ENCODE data around the gene AIFM2.
"Not testable (repeated sequence)": the region's sequence is repeated elsewhere in the genome, so short reads cannot be mapped to it uniquely, and the experiment has no call there.

Gene AIFM2

DNA sequence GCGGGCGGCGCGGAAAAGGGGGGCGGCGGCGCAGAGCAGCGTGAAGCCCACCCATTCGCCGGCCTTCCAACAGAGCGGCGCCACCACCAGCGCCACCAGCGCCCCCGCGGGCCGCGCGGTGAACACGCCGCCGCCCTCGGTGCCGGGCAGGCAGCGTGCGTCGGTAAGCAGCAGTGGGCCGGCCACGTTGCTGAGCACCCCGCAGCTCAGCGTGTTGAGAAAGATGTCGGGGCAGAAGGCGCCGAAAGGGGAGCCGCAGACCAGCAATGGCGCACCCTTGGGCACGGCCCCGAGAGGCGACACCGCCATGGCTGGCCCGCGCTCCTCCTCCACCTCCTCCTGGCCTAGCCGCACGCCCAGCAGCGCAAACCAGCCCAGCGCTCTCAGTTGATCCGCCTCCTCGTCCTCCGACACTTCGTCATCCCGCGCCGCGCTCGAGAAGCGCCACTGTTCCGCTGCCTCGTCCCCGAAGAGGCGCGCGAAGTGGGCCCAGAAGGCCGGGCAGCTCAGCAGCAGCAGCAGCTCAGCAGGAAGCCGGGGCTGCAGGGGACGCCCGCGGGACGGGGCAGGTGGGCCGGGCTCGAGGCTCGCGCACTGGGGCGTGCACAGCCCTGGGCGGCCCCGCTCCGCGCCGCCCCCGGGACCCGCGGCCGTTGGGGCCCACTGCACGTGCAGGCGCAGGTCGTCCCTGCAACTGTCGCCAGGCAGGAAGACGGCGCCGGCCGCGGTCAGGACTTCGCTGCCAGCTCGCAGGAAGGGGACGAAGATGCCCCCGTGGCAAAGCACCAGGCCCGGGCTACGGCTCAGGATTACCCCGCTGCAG lies 13.3 kb upstream of the AIFM2 start:
- DNase-seq: peak; percentile 74

DNA sequence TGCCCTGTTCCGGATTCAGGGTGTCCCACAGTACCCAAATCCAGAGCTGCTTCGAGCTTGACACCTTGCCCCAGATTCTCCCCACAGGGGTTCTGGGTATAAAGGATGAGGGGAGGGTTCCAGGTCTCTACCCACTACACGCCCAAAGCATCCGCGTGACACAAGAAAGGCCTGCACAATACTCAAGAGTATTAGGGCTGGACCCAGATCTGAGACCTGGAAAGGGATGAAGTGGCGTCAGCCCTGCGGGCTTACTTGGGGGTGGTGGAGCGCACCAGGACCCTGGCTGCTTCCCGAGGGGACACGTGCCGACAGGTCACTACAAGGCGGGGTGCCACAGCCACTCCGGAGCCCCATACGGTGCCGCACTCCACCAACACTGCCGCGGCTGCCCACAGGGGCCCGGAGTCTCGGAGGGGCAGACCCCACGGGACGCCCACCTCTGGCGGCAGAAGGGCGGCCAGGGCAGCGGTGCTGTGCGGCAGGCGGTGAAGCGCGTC lies 12.6 kb upstream of the AIFM2 start:
- DNase-seq: no peak

DNA sequence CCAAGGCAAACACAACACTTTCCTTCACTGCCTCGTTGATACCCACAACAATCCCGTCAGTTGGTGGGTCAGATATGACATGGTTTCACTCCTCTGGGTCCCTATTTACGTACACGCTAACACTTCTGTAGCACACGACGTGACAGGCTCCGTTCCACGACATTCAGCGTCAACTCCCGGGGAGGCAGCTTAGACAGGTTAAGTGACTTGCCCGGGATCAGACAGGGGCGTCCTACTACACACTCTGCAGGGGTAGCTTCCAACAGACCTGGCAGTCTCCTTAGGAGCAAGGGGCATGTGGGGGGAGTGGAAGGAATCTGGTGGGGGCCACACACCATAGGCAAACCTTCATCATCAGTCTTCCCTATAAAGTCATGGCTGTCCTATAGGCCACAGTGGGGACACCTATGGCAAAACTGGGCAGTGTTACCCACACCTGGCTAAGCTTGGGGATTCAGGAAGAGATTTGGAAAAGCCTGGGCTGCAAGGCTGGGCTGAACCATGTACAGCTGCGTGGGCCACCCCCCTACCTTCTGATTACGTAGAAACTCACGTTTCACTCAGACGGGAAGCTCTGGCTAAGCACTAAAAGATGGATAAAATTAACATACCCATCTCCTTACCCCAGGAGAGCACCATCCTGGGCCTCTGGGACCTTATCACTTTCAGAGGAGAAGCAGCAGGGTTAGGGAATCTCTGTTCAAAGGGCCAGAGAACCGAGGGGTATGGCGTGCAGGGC lies 11.9 kb upstream of the AIFM2 start:
- DNase-seq: no peak

- DNase-seq: no peak
Observed at GRCh38 chr10:70142555-70142954, 9.9 kb upstream of the AIFM2 start.

DNA sequence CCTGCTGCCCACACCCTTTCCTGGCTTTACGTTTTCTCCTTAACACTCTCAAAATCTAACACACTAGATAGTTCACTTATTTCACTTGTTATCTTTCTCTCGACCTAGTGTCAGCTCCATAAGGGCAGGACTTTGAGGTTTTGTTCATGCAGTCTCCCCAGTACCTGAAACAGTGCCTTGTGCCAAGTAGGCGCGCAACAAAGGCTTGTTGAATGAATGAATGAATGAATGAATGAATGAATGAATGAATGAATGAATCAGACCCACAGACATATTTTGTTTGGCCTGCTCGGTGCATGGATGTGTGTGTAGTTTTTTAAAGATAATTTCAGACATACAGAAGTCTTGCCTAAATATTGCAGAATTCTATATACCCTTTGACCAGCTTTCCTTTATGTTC lies 7.7 kb upstream of the AIFM2 start:
- no peak for DNase-seq

GRCh38 chr10:70139997-70140250 lies 7.3 kb upstream of the AIFM2 start:
- DNase-seq: no peak

GRCh38 chr10:70139151-70139996 lies 6.7 kb upstream of the AIFM2 start:
- no peak for DNase-seq

GRCh38 chr10:70137927-70138883 lies 5.6 kb upstream of the AIFM2 start:
- DNase-seq: no peak

DNA sequence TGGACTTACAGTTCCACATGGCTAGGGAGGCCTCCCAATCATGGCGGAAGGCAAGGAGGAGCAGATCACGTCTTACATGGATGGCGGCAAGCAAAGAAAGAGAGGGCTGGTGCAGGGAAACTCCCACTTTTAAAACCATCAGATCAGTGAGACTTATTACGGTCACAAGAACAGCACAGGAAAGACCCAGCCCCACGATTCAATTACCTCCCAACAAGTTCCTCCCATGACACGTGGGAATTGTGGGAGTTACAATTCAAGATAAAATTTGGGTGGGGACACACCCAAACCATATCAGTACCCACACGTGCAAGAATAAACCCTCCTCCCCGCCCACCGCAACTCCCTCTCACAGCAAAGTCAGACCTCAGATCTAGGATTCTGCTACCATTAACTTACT lies 4.5 kb upstream of the AIFM2 start:
- DNase-seq: no peak

DNA sequence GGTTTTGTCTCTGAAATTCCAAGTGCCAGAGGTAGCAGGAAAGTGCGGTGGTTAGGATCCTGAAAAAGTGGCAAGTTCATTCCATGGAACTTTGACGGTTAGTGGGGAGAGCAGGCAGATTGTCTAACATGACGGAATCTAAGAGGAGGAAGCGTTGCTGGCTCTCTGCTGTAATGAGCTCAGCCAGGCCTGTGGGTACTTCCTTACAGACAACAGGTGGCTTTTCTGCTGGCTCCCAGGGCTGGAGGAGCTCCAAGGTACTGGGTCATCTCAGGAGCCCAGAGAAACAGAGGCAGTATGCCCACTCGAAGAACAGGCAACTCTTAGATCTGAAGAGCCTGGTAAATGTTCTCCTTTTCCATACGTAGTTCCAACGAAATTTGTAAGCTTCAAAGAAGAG lies 3.1 kb upstream of the AIFM2 start:
- DNase-seq: no peak

GRCh38 chr10:70135046-70135445 lies 2.4 kb upstream of the AIFM2 start:
- no peak for DNase-seq

DNA sequence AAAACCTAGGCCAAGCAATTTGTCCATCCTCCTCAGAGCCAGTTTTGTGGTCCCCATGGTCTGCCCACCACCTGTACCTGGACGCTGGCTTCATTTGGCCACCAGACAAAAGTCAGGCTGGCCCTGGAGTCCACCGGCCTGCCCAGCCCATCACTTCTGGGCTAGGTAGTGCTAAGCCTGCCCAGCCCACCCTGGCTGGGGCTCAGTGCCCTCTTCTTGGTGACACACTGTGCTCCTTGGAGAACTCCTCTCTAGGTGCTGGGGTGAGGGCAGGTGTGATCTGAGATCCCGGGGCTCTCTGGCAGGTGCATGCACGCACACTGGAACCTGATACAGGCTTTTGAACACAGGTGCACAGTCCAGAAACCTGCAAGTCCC lies 1.1 kb downstream of the AIFM2 start:
- DNase-seq: no peak

- no peak for DNase-seq
Observed at GRCh38 chr10:70130878-70131559, 1.6 kb downstream of the AIFM2 start.

DNA sequence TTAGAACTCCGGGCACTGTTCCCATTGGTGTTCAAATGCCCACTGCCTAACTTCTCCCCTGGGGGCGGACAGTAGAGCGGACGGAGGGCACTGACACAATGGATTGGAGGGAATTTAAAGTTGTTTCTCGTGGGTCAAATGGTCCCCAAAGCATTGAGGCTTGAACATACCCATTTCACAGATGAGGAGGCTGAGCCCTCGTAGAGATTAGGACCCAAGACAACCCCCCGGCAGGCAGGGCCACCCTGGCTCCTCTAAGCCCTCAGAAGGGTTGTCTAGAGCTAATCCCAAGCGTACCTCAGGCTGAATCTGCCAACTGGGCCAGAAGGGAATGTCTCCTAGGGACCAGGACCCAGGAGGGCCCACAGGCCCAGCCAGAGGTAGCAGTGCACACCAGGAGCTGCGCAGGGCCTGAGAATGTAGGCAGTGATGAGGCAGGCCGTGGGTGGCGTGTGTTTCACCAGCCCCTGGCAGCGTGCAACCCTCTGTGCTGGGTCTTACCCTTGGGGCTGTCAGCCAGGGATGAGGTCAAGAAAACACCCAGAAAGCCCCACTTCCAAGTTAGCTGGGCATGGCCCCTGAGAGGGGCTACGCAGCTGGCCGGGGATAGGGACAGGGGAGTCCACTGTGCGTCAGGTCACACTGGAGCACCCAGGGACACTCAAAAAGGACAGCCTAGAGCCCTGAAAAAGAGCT lies 5.8 kb downstream of the AIFM2 start:
- DNase-seq: no peak

GRCh38 chr10:70125918-70126552 lies 6.6 kb downstream of the AIFM2 start:
- DNase-seq: no peak

DNA sequence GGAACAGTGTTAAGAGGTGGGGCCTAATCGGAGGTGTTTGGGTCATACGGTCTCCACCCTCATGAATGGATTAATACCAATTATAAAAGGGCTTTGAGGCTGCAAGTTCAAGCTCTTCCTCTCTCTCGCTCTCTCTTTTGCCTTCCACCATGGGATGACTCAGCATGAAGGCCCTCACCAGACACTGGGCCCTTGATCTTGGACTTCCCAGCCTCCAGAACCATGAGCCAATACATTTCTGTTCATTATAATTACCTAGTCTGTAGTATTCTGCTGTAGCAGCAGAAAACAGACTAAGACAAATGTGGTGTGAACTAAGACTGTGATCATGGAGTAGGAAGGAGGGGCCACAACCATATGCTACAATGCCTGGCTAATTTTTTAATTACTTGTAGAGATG lies 7.7 kb downstream of the AIFM2 start:
- DNase-seq: no peak

DNA sequence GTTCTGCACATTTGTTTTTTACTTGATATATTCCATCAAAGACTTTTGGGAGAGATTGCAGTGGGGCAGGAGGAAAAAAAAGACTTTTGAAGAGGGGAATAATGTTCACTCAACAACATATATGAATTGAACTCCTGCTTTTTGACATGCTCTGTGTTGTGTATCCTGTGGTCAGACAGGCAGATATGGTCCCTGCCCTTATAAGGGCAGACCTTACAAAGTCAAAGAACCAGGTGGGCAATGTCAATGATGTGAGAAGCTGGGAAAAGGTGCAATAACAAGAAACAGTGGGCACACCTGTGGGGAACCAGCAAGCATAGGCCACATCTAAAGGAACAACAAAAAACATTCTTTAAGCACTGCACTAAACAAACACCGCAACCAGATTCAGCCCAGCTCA lies 8.2 kb downstream of the AIFM2 start:
- no peak for DNase-seq

GRCh38 chr10:70123817-70124216 lies 8.8 kb downstream of the AIFM2 start:
- no peak for DNase-seq

DNA sequence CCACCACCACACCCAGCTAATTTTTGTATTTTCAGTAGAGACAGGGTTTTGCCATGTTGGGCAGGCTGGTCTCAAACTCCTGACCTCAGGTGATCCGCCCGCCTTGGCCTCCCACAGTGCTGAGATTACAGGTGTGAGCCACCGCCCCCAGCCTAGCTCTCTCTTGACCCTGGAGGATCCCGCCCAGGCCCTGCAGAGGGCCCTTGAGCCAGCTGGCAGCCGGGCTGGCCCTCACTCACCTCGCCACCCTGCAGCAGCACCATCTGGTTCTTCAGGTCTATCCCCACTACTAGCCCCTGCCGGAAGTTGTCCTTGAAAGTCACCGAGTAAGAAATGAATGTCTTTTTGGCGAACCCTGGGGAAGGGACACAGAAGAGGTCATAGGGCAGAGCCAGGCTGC lies 9.5 kb downstream of the AIFM2 start:
- not testable (repeated sequence) for DNase-seq

GRCh38 chr10:70122742-70123141 lies 9.9 kb downstream of the AIFM2 start:
- DNase-seq: no peak

All from activated CD8-positive, alpha-beta memory T cell treated with anti-CD3 and anti-CD28 coated beads, Interleukin-2, amount 50 U/mL, for 4 hours (primary cell).